GM19328 (cell line): ENCODE data around the gene SLC36A4.
"Not testable (repeated sequence)": the region's sequence is repeated elsewhere in the genome, so short reads cannot be mapped to it uniquely, and the experiment has no call there.

Experiments used
- ATAC-seq: cut with Tn5 transposase; IDR thresholded peaks from one replicate; pipeline ENCODE4 v1.9.1; 2021; ENCODE audit warnings: mild to moderate bottlenecking, moderate library complexity; ENCODE audit not compliant: unreplicated experiment

The SLC36A4 gene

GRCh38 chr11:93197380-93198214, at the start of gene SLC36A4:
Gene SLC36A4 (minus strand): TSS chr11:93197991. CDS start chr11:93197832, 159 bp downstream.
- peak; percentile 86 for ATAC-seq

- not testable (repeated sequence) for ATAC-seq
These were observed 49.0 kb upstream of the SLC36A4 start for GRCh38 chr11:93246790-93247189.

- no peak for ATAC-seq
These were observed 46.2 kb upstream of the SLC36A4 start for GRCh38 chr11:93244018-93244417.

- ATAC-seq = no peak
These were observed 42.2 kb upstream of the SLC36A4 start for GRCh38 chr11:93239966-93240365.

- no peak for ATAC-seq
These were observed 41.2 kb upstream of the SLC36A4 start for GRCh38 chr11:93238956-93239355.

GRCh38 chr11:93236741-93237675, 39.2 kb upstream of the SLC36A4 start:
- ATAC-seq = peak; percentile 42

GRCh38 chr11:93234602-93235207, 36.9 kb upstream of the SLC36A4 start:
- ATAC-seq = peak; percentile 98

- no peak for ATAC-seq
These were observed 32.1 kb upstream of the SLC36A4 start for GRCh38 chr11:93229876-93230275.

- no peak for ATAC-seq
These were observed 27.9 kb upstream of the SLC36A4 start for GRCh38 chr11:93225662-93226061.

- ATAC-seq = no peak
These were observed 23.7 kb upstream of the SLC36A4 start for GRCh38 chr11:93221539-93221938.

- ATAC-seq = no peak
These were observed 22.3 kb upstream of the SLC36A4 start for GRCh38 chr11:93220078-93220477.

GRCh38 chr11:93219440-93219839, 21.6 kb upstream of the SLC36A4 start:
- no peak for ATAC-seq

- ATAC-seq = no peak
These were observed 18.8 kb upstream of the SLC36A4 start for GRCh38 chr11:93216511-93217101.

- ATAC-seq = no peak
These were observed 15.8 kb upstream of the SLC36A4 start for GRCh38 chr11:93213622-93214021.

- ATAC-seq = no peak
These were observed 14.3 kb upstream of the SLC36A4 start for GRCh38 chr11:93212094-93212493.

GRCh38 chr11:93209466-93209865, 11.7 kb upstream of the SLC36A4 start:
- no peak for ATAC-seq

- ATAC-seq = no peak
These were observed 11.0 kb upstream of the SLC36A4 start for GRCh38 chr11:93208663-93209270.

GRCh38 chr11:93199616-93200015, 1.8 kb upstream of the SLC36A4 start:
- no peak for ATAC-seq

- no peak for ATAC-seq
These were observed 539 bp upstream of the SLC36A4 start for GRCh38 chr11:93198215-93198845.

GRCh38 chr11:93196816-93197379, 893 bp downstream of the SLC36A4 start:
- ATAC-seq = peak; percentile 20
